Activated CD4-positive, alpha-beta T cell treated with anti-CD3 and anti-CD28 coated beads for 48 hours (primary cell): Measurements from ENCODE around the gene DMBT1.
"Not testable (repeated sequence)": the region's sequence is repeated elsewhere in the genome, so short reads cannot be mapped to it uniquely, and the experiment has no call there.

ENCODE experiments used
- DNase-seq: peaks from one replicate; pipeline ENCODE4 v3.0.0-alpha.2; 2020

Gene DMBT1

DNA sequence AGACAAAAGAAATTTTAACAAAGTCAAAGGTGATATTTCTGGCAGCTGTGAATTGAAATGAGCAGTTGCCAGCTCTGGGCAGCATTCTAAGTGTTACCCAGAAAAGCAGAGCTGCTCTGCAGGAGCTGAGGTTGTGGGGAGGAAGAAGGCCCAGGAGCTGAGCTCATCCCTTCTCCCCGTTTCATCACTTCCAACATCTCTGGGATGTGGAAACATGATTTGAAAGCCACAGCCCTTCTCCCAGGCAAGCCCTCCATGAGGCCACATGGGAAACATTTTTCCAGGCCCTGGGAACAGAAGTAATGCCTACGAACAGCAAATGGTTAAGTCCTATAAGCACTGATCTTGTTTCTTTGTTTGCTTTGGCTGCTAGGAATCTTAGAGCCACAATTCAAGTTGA lies 10.9 kb upstream of the DMBT1 start:
- no peak for DNase-seq

- no peak for DNase-seq
Measured at GRCh38 chr10:122550427-122550826, 10.1 kb upstream of the DMBT1 start.

- no peak for DNase-seq
Measured at GRCh38 chr10:122550983-122551382, 9.6 kb upstream of the DMBT1 start.

GRCh38 chr10:122551450-122551849 lies 9.1 kb upstream of the DMBT1 start:
- DNase-seq: peak; percentile 70

- DNase-seq: no peak
Measured at GRCh38 chr10:122553341-122553740, 7.2 kb upstream of the DMBT1 start.

DNA sequence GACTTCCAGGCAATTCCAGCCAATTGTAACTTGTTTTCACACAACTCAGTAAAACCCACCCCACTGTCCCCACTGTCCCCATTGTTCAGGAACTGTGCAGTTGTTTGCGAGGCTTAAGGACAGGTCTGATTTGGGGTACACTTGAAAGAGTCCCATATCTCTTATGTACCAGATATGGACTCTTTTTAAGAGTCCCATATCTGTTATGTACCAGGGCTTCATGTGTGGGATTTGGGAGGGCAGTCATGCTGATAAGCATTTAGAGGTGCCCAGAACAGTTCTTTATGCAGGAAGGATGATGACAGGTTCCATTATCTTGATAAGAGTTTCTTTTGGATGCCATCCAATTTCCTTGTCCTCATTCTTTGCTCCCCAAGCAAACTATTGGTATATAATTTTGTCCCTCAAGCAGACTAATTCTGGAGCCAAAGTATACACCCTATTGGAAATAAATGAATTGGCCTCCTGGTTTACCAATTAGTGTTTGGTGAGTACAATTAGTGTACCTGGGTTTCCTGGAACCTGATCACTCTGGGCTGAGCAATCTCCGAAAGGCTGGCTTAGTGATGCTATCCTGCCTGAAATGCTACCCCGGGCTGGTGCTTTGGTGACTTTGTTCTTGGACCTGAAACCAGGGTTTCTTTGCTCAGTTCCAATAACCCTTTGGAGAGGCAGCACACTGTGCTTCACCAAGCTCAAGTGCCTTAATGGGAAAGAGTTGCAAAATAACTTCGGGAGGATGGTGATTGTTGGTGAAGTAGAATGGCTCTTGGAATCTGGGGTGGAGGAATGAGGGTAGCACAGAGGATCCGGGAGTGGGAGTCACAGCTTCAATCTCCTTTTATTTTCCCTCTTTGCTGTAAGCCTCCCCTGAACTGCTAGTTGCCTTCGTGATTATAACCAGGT lies 6.2 kb upstream of the DMBT1 start:
- DNase-seq: no peak

GRCh38 chr10:122555442-122555841 lies 5.1 kb upstream of the DMBT1 start:
- DNase-seq: no peak

DNA sequence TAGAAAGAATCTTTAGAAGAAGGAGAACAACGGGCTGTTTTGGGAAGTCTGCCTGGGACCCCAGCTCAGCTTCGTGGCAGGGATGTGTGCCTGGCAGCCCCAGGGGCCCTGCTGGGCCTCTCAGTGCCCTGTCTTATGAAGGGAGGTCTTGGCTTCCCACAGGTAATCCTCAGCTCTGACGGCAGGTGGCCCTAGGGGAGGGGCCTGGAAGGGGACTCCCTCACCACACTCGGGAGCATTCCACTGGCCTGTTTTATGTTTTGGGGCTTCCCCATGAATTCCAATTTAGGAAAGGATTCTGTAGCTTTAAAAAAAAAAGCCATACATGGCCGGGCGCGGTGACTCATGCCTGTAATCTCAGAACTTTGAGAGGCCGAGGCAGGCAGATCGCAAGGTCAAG lies 3.0 kb upstream of the DMBT1 start:
- DNase-seq: no peak

DNA sequence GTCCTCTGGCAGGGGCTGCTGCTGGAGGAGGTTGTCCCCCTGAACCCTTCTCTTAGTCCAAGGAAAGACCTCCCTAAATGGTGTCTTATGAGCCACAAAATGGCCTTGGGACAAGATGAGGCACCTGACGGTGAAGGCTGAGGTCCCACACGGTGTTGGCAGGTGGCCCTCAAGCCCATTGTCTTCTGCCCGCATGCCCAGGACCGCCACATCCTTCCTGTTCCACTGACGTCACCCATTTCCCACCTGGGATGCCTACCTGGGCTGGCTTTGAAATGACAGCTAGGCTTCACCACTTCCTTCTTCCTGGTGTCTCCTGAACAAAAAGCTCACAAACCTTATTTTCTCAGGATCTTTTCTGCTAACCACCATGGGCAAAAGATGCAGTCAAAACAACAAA lies 2.1 kb upstream of the DMBT1 start:
- DNase-seq: no peak

DNA sequence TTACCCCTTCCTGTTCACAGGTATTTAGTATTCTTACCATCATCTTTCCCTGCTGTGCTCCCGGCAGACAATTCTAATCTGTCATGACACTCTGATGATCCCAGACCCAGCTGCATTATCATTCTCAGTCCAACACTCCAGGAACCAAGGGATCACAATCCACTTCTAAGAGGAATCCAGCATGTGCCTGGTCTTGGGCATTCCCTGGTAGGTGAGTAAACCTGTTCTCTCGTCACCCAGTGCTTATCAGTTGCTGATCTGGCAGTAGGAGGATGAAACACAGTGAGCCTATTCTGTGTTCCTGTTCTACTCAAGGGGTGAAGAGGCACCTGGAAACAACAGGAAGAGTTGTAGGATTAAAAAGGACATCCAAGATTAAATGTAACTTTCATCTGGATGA lies 1.3 kb upstream of the DMBT1 start:
- DNase-seq: no peak

GRCh38 chr10:122561212-122561611 lies 658 bp downstream of the DMBT1 start:
- no peak for DNase-seq

DNA sequence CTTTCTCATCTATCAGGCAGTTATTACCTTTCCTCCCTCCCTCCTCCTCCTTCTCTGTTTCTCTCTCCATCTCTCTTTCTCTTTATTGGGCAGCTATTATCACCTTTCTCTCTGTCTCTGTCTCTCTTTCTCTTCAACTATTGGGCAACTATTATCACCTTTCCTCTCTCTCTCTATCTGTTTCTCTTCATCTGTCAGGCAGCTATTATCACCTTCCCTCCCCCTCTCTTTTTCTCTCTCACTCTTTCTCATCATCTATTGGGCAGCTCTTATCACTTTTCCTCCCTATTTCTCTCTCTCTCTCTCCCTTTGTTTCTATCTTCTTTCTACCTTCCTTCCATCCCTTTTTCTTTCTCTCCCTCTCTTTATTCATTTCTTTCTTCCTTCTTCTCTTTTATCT lies 1.2 kb downstream of the DMBT1 start:
- no peak for DNase-seq

- no peak for DNase-seq
Measured at GRCh38 chr10:122564980-122565379, 4.4 kb downstream of the DMBT1 start.

GRCh38 chr10:122565766-122566206 lies 5.2 kb downstream of the DMBT1 start:
- peak; percentile 83 for DNase-seq

DNA sequence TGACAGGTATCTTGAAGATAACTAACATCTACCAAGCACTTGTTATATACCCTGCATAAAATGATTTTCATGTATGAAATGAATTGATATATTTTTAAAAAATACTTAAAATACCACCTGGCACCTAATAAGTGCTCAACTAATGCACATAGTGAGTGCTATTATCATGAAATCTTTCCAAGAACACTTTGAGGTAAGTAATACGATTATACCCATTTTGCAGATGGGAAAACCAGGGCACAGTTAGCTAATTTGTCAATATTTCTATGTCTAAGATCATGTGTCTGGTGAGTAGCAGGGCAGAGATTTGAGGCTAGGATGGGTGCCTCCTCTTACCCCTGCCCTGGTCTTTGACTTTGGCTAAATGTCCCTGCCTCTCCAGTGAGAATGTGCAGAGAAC lies 6.1 kb downstream of the DMBT1 start:
- DNase-seq: no peak

DNA sequence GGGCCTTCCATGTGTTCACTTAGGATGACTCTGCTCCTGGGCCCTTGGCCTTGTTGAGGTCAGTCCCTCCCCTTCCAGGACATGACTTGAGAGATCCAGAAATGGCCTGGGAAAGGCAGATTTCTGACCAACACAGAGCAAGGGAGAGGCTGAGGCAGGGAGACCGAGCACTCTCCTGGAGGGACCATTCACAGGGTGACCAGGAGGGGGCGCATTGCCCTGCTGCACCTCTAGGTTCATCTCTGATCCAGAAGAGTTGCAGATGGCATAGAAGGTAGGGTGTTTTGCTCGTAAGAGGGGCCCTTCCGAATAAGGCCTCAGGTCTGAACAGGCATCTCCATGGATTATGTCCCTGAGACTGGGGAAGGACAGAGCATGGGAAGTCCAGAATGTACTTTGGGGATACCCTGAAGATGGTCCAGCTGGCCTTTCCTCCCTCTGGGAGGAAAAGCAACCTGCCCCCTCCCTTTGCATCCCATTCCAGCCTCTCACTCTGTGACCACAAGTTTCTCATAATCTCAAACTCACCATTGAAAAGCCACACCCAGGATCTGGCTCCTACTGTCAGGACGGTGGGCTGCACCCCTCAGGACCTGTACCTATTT lies 6.6 kb downstream of the DMBT1 start:
- peak; percentile 55 for DNase-seq

DNA sequence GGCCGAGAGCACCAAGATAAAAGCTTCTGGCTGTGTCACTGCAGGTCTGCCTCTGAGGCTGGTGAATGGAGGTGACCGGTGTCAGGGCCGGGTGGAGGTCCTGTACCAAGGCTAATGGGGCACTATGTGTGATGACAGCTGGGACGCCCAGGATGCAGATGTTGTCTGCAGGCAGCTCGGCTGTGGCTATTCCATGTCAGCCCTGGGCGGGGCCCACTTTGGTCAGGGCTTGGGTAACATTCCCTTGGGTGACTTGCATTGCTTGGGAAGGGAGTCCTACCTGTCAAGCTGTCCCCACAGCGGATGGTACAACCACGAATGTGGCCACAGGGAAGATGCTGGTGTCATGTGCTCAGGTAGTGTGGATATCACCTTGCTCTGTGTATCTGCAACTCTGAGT lies 8.0 kb downstream of the DMBT1 start:
- DNase-seq: no peak

- no peak for DNase-seq
Measured at GRCh38 chr10:122570920-122571319, 10.4 kb downstream of the DMBT1 start.

- no peak for DNase-seq
Measured at GRCh38 chr10:122571892-122572291, 11.3 kb downstream of the DMBT1 start.

GRCh38 chr10:122575776-122576175 lies 15.2 kb downstream of the DMBT1 start:
- no peak for DNase-seq

GRCh38 chr10:122576291-122576690 lies 15.7 kb downstream of the DMBT1 start:
- DNase-seq: no peak

DNA sequence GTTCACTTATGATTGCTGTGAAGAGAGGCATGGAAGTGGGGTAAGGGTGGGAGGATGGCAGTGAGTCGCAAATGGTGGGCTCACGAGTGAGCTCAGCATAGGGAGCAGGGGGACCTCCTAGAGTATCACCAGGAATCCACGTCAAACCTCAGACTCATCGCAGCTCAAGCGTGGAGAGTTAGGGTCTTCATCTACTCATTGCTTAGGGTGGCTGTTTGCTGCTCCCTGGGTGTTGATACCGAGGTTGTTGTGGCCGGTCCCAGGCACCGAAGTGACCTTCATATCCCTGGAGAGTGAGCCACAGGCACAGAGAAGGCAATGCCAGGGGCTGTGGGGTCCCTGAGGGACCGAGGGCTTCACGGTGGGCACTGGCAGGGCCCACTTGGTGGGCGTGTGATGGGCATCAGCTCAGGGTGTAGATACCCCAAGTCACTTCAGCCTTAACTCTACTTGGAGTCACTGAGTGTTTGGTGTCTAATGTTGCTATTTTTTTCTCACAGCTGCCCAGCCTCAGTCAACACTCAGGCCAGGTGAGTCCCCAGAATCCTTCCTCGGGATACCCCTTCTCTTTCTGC lies 16.8 kb downstream of the DMBT1 start:
- no peak for DNase-seq

GRCh38 chr10:122586070-122586469 lies 25.5 kb downstream of the DMBT1 start:
- not testable (repeated sequence) for DNase-seq

- DNase-seq: no peak
Measured at GRCh38 chr10:122587098-122587760, 26.7 kb downstream of the DMBT1 start.
